ENCODE data around the gene C2orf49.

C2orf49 gene

DNA sequence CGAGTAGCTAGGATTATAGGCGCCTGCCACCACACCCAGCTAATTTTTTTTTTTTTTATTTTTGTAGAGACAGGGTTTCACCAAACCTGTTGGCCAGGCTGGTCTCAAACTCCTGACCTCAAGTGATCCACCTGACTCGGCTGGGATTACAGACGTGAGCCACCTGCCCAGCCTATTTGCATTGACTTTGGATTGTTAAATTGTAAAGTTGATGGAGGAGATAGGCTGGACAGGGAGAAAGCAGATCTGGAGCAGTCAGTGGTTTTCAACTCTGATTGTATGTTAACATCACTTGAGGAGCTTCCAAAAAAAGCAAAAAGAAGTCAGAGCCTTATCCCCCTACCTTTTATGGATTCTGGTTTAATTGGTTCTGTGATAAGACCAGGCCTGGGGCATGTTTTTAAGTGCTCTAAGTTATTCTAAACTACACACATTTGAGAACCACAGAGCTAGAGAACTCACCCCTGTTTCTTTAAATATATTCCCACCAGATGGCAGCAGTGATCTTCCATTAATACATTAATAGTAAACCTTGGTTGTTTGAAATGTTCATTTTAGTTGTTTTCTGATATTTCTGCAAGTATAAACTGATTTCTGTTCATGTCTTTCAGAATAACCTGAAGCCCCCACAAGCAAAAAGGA is 7.5 kb downstream of the C2orf49 start:
- no peak for DNase-seq (ENCODE audit: low read depth)
- H3K4me3 ChIP-seq (ENCODE audit: low read depth, low read length): no peak overlapping the region

DNA sequence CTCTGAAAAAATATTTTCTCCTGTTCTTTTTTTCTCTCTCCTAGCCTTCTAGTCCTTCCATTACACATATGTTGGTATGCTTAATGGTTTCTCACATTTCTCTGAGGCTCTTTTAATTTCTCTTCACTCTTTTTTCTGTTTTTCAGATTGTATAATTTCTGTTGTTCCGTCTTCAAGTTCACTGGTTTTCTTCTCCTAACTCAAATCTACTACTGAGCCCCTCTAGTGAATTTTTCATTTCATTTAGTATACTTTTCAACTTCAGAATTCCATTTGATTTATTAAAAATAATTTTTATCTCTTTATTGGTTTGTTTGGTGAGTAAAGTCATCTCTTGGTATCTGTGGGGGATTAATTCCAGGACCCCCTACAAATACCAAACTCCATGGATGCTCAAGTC is 19.8 kb downstream of the C2orf49 start:
- no peak overlapping the region for H3K4me3 ChIP-seq (ENCODE audit: low read depth, low read length)
- no peak for DNase-seq (ENCODE audit: low read depth)

GRCh38 chr2:105358593-105358992 is 21.3 kb downstream of the C2orf49 start:
- no peak for DNase-seq (ENCODE audit: low read depth)
- no peak overlapping the region for H3K4me3 ChIP-seq (ENCODE audit: low read depth, low read length)

DNA sequence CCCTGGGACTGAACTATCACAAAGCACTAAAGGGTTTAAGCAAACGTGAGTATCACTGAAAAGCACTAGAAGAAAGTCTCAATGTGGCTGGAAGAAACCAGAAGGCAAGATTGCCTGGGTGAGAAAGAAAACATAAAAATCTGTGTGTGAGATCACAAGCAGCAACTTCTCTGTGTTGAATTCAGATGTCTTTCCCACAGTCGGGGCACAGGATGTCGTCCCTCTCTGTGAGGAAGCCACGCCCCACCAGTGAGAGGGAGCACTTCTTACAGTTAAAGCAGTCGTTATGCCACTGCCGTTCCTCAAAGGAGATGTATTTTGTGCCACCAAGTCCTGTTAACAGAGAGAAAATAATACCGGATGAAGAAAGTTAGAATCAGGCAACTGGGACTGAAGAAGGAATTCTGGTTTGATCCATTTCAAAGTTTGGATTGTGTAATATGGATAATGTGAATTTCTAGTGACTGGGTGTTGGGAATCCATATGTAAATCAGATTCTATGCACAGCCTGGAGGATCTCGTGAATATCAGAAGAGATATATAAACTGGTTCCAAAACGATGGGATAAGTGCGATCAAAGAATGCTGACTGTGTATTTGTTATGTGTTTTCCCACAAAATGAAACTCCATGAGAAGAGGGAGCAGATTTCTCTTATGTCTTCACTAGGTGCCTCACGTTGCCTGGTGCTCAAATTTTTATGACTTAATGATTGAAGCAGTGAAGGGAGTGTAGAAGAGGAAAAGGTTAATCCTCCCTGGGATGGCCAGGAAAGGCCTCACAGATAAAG is 24.0 kb downstream of the C2orf49 start:
- no peak overlapping the region for H3K4me3 ChIP-seq (ENCODE audit: low read depth, low read length)
- no peak for DNase-seq (ENCODE audit: low read depth)

GRCh38 chr2:105362862-105363591 is 25.7 kb downstream of the C2orf49 start:
- DNase-seq (ENCODE audit: low read depth): no peak
- H3K4me3 ChIP-seq (ENCODE audit: low read depth, low read length): no peak overlapping the region

GRCh38 chr2:105364436-105365139 is 27.2 kb downstream of the C2orf49 start:
- no peak for DNase-seq (ENCODE audit: low read depth)
- H3K4me3 ChIP-seq (ENCODE audit: low read depth, low read length): no peak overlapping the region

DNA sequence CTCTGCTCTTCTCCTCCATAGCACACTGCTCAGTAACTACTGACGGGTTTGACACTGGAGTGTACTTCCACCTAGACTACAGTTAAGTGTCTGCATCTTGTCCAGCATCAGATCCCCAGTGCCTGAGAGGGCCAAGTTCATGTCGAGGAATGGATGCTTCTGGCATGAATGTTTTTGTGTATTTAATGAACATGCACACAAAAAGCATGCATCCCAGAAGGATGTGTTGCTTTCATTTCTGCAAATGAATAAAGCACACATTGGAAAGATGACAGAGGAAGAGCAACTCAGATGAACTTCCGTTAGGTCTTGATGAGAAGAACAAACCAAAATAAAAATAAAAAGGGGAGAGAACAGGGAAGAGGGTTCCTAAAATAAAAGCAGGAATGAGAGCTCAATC is 27.9 kb downstream of the C2orf49 start:
- no peak overlapping the region for H3K4me3 ChIP-seq (ENCODE audit: low read depth, low read length)
- no peak for DNase-seq (ENCODE audit: low read depth)

GRCh38 chr2:105368759-105369408 is 31.5 kb downstream of the C2orf49 start:
- no peak overlapping the region for H3K4me3 ChIP-seq (ENCODE audit: low read depth, low read length)
- no peak for DNase-seq (ENCODE audit: low read depth)

GRCh38 chr2:105369777-105370690 is 32.7 kb downstream of the C2orf49 start:
- no peak overlapping the region for H3K4me3 ChIP-seq (ENCODE audit: low read depth, low read length)
- DNase-seq (ENCODE audit: low read depth): no peak

- no peak for DNase-seq (ENCODE audit: low read depth)
- H3K4me3 ChIP-seq (ENCODE audit: low read depth, low read length): no peak overlapping the region
These were observed 33.8 kb downstream of the C2orf49 start for GRCh38 chr2:105371156-105371555.

GRCh38 chr2:105371810-105372209 is 34.5 kb downstream of the C2orf49 start:
- no peak overlapping the region for H3K4me3 ChIP-seq (ENCODE audit: low read depth, low read length)
- DNase-seq (ENCODE audit: low read depth): no peak

DNA sequence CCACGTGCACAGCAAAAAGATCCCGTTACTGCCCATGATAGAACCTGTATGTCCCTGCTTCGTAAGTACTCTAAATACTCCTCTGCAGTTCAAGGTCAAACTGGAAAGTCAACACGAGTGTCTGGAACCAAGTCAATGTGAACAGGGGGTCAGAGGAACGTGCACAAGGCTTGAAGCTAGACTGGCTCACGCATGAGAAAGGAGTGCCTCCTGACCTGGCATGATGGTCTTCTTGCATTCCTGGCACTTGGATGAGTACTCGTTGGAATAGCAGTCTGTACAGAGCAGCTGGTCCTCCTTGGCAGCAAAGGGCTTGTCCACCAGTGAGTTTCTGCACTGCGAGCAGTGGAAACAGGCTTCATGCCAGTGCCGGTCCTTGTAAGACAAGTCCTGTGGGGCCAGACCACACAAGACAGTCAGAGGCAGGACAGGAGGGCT is 36.0 kb downstream of the C2orf49 start:
- no peak for DNase-seq (ENCODE audit: low read depth)
- H3K4me3 ChIP-seq (ENCODE audit: low read depth, low read length): no peak overlapping the region

DNA sequence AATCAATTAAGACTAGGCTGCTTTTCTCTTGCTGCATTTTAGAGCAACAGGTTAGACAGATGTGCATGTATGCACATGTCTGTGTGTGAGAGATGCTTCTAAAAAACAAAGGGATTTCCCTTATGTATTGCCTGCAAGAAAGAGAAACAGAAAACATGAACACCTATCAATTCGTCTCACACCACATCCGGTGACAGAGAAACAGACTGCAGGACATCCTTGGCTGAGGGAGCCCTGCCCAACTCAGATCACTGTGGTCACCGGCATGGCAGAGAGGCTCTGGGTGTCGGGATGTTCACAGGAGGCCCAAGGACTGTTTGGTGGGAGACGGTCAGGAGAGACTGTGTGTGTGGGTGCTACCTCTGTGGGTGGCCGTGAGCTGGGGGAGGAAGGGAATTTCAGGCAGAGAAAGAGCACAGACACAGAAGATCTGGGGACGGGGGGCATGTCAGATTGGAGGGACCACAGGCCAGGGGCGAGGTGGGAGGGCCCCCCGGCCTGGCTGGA is 36.6 kb downstream of the C2orf49 start:
- H3K4me3 ChIP-seq (ENCODE audit: low read depth, low read length): no peak overlapping the region
- DNase-seq (ENCODE audit: low read depth): no peak

- H3K4me3 ChIP-seq (ENCODE audit: low read depth, low read length): no peak overlapping the region
- no peak for DNase-seq (ENCODE audit: low read depth)
These were observed 37.7 kb downstream of the C2orf49 start for GRCh38 chr2:105375001-105375561.

GRCh38 chr2:105376010-105376409 is 38.7 kb downstream of the C2orf49 start:
- no peak for DNase-seq (ENCODE audit: low read depth)
- no peak overlapping the region for H3K4me3 ChIP-seq (ENCODE audit: low read depth, low read length)

DNA sequence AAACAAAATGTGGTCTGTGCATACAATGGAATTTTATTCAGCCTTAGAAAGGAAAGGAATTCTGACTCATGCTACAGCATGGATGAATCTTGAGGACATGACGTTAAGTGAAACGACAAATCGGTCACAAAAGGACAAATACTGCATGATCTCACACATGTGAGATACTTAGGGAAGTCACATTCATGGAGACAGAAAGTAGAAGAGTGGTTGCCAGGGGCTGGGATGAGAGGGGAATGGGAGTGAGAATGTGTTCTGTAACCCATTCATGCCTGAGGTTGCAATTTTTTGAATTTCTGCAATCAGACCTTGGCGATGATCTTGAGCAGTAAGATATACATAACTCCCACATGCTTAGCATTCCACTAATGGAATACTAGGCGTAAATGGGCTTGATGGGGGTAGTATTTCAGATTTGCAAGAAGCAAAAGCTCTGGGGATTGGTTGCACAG is 39.5 kb downstream of the C2orf49 start:
- DNase-seq (ENCODE audit: low read depth): peak; percentile 53
- H3K4me3 ChIP-seq (ENCODE audit: low read depth, low read length): no peak overlapping the region

DNA sequence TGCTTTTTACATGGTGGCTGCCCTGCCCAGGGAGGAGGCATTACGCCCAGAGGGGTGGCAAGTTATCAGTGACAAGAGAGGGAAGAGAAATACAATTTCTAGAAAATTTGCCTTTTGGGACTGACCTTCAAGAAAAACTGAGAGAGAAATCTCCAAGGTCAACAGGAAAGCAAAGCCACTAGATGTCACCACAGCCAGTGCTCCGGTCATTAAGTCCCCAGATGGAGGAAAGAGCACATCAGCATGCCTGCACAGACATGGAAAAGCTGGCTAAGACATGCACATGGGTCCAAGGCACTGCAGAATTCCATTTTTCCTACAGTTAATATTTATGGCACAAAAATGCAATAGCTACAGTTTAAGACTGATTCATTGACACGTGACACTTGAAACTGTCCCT is 40.5 kb downstream of the C2orf49 start:
- H3K4me3 ChIP-seq (ENCODE audit: low read depth, low read length): no peak overlapping the region
- DNase-seq (ENCODE audit: low read depth): no peak
